Keratinocyte (primary cell): ENCODE data around the gene DDB1. TPM values are rescaled to one million over a fixed set of nuclear protein-coding genes. Genes with fewer than 3 reads are reported as not detected.

Experiments
- DNase-seq: peaks from one replicate; pipeline ENCODE4 v3.0.0-alpha.2; 2011; ENCODE audit warnings: low read depth, missing footprints, low spot score
- FAIRE-seq: peaks from 2 replicates; lab custom pipeline; 2011; peaks lifted over from hg19 to GRCh38; lab: Jason Lieb, UNC
- H2AFZ ChIP-seq: 2 replicates; pipeline ENCODE4 v1.6.0; 2012; ENCODE audit warnings: low read length, control low read depth, inconsistent platforms; ENCODE audit not compliant: control insufficient read depth
- H3K27ac ChIP-seq: 2 replicates; pipeline ENCODE4 v1.5.1; 2011; ENCODE audit warnings: low read length; ENCODE audit not compliant: control insufficient read depth, insufficient read depth
- H3K27me3 ChIP-seq: 3 replicates; pipeline ENCODE4 v1.6.0; 2011; ENCODE audit warnings: low read length; ENCODE audit not compliant: control insufficient read depth, insufficient read depth; ENCODE audit errors: extremely low read depth
- H3K36me3 ChIP-seq, 2 experiments: 2 replicates in 1 of 2; 3 replicates in 1 of 2; pipeline ENCODE4 v1.5.1; 2011; ENCODE audit warnings: low read length in 2 of 2, mild to moderate bottlenecking in 1 of 2; ENCODE audit not compliant: control insufficient read depth in 2 of 2, insufficient read depth in 2 of 2; ENCODE audit errors: extremely low read depth in 1 of 2
- H3K4me1 ChIP-seq: 3 replicates; pipeline ENCODE4 v1.5.1; 2011; ENCODE audit warnings: low read length; ENCODE audit not compliant: control insufficient read depth, insufficient read depth; ENCODE audit errors: extremely low read depth
- H3K4me2 ChIP-seq: 3 replicates; pipeline ENCODE4 v1.6.0; 2011; ENCODE audit warnings: low read depth, low read length; ENCODE audit not compliant: control insufficient read depth, insufficient read depth; ENCODE audit errors: extremely low read depth
- H3K4me3 ChIP-seq, 3 experiments: fragments of 200-600 bp in 1 of 3; sonication (generic) in 1 of 3; 2 replicates in 2 of 3; 3 replicates in 1 of 3; pipeline ENCODE4 v1.5.1; 2011 to 2016; ENCODE audit warnings: low read length in 3 of 3, mild to moderate bottlenecking in 3 of 3, control low read depth in 2 of 3, inconsistent platforms in 1 of 3, low read depth in 1 of 3, mixed read lengths in 1 of 3, mixed run types in 1 of 3, moderate library complexity in 1 of 3; ENCODE audit not compliant: control insufficient read depth in 2 of 3, insufficient read depth in 2 of 3; ENCODE audit errors: extremely low read depth in 1 of 3
- H3K79me2 ChIP-seq: 2 replicates; pipeline ENCODE4 v1.6.0; 2012; ENCODE audit warnings: low read length; ENCODE audit not compliant: control insufficient read depth, insufficient read depth
- H3K9ac ChIP-seq: 3 replicates; pipeline ENCODE4 v1.6.0; 2011; ENCODE audit warnings: low read length; ENCODE audit not compliant: control insufficient read depth, insufficient read depth; ENCODE audit errors: extremely low read depth
- H3K9me1 ChIP-seq: 3 replicates; pipeline ENCODE4 v1.6.0; 2011; ENCODE audit warnings: low read length; ENCODE audit not compliant: control insufficient read depth, insufficient read depth; ENCODE audit errors: extremely low read depth
- H3K9me3 ChIP-seq: 2 replicates; pipeline ENCODE4 v1.5.1; 2012; ENCODE audit warnings: low read depth, low read length; ENCODE audit not compliant: control insufficient read depth
- H4K20me1 ChIP-seq: 3 replicates; pipeline ENCODE4 v1.6.0; 2011; ENCODE audit warnings: low read length; ENCODE audit not compliant: control insufficient read depth, insufficient read depth; ENCODE audit errors: extremely low read depth
- EZH2 ChIP-seq: IDR thresholded peaks from one replicate; pipeline ENCODE4 v1.6.1; 2012; ENCODE audit warnings: inconsistent platforms, mild to moderate bottlenecking, low read length, moderate library complexity
- dilution Hi-C: fragments of 300-500 bp; cut with MboI; formaldehyde crosslinking; loops from one replicate; pipeline ENCODE4 v1.7.0; 2020; ENCODE audit warnings: low sequenced_read_pairs; ENCODE audit not compliant: extremely low pct_ligation_motif_present
- polyA plus RNA-seq, 5 experiments: library from polyadenylated mRNA; depleted of rRNA in 3 of 5; stranded (reverse) in 3 of 5; stranded (forward) in 1 of 5; unstranded in 1 of 5; fragments of >200 nt; gene quantifications; 1 replicate in 1 of 5; 2 replicates in 3 of 5; 3 replicates in 1 of 5; pipeline versions ENCODE4 v1.2.1 to v1.2.3, GENCODE V29; 2011 to 2012; ENCODE audit warnings: missing spikeins in 2 of 5, low read depth in 1 of 5, low replicate concordance in 1 of 5
- TF ChIP-seq, protein P1 (sequence below), 3 experiments: IDR thresholded peaks in 1 of 3; conservative IDR thresholded peaks in 1 of 3; optimal IDR thresholded peaks in 1 of 3; 2 replicates in 2 of 3; 3 replicates in 1 of 3; pipeline versions ENCODE3 to v1.5.1; 2011; ENCODE audit warnings: low read length in 3 of 3, mild to moderate bottlenecking in 3 of 3, moderate library complexity in 2 of 3, control low read depth in 1 of 3, inconsistent platforms in 1 of 3; ENCODE audit not compliant: insufficient read depth in 2 of 3; ENCODE audit errors: extremely low read depth in 1 of 3

DDB1 gene
- polyA plus RNA-seq, 1 donor (not counting 4 experiments of a cell fraction or from before 2014, with no cell fraction given) = 187 TPM

DNA sequence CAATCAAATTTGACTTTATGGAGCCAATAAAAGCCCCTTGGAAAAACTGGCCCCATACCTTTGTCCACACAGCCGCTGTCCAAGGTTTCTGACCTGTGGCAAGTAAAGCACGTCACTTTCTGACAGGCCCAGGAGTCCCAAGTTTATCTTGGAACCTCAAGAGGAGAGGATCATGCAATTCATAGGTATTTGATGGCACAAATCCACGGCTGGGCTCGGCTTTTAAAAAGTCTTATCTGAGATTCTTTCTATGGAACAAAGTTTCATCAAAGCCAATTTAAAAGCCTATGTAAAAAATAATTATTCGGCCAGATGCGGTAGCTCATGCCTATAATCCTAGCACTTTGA lies 42.8 kb upstream of the DDB1 start:
- dilution Hi-C loops = no loop called here
- TF ChIP-seq EZH2 = no peak

DNA sequence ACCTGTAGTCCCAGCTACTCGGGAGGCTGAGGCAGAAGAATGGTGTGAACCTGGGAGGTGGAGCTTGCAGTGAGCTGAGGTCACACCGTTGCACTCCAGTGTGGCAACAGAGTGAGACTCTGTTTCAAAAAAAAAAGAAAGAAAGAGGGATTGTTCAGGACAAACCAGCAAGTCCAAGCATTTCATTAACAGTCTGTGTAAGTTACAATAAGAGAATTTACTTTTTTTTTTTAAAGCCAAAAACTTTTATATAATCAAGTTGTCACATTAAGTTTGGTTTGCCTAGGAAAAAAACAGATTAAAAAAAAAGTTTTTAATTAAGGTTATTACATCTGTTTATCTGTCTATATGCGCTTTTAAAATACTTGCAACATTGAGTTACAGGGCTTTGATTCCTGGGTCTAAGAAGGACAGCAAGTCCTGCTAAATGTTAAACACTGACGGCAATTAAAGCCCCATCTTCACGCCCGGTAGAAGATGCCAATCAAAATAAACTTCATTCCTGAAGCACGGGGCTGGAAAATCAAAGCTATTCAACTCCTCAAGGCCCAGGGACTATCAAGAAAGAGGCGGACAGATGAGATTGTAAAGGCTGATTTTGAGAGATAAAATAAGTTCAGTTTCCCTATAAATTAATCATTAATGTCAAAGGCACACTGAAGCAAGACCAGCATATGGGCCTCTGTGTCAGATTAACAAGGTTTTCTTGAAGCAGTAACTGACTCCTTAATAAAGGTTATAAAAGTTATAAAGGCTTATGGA lies 39.9 kb upstream of the DDB1 start:
- FAIRE-seq = no peak
- Histone ChIP-seq H3K9me3 (no peaks in the 10 kb centered on the region), H3K79me2 (no peaks in the 10 kb centered on the region), H4K20me1 (no peaks in the 10 kb centered on the region), H3K27me3 (no peaks in the 10 kb centered on the region), H3K27ac (no peak overlapping the region), H3K4me1 (peaks cover 32% of the 10 kb centered on the region), H2AFZ (no peak overlapping the region), H3K4me2 (no peak overlapping the region), H3K36me3 (peaks cover 5 to 24% of the 10 kb centered on the region in 2 experiments), H3K9ac (no peak overlapping the region), H3K9me1 (no peaks in the 10 kb centered on the region), H3K4me3 (no peak overlapping the region)
- no peak for TF ChIP-seq EZH2
- TF ChIP-seq, protein P1, sequence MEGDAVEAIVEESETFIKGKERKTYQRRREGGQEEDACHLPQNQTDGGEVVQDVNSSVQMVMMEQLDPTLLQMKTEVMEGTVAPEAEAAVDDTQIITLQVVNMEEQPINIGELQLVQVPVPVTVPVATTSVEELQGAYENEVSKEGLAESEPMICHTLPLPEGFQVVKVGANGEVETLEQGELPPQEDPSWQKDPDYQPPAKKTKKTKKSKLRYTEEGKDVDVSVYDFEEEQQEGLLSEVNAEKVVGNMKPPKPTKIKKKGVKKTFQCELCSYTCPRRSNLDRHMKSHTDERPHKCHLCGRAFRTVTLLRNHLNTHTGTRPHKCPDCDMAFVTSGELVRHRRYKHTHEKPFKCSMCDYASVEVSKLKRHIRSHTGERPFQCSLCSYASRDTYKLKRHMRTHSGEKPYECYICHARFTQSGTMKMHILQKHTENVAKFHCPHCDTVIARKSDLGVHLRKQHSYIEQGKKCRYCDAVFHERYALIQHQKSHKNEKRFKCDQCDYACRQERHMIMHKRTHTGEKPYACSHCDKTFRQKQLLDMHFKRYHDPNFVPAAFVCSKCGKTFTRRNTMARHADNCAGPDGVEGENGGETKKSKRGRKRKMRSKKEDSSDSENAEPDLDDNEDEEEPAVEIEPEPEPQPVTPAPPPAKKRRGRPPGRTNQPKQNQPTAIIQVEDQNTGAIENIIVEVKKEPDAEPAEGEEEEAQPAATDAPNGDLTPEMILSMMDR (optimal IDR thresholded peaks at IDR 0.05 in 1 of 3, IDR thresholded peaks at IDR 0.05 in 1 of 3, conservative IDR thresholded peaks at IDR 0.05 in 1 of 3; ENCODE audit: extremely low read depth in 1 of 3, insufficient read depth in 2 of 3, low read length in 3 of 3) = no peak
- dilution Hi-C loops = no loop called here
- DNase-seq = no peak

More for the DNA sequence above, 42.8 kb upstream of the DDB1 start:
- Histone ChIP-seq H3K9ac (no peak overlapping the region), H3K27me3 (no peaks in the 10 kb centered on the region), H3K9me3 (no peaks in the 10 kb centered on the region), H3K79me2 (no peaks in the 10 kb centered on the region), H2AFZ (no peak overlapping the region), H3K4me1 (peaks cover 28% of the 10 kb centered on the region), H3K4me2 (no peak overlapping the region), H3K4me3 (no peak overlapping the region), H3K9me1 (no peaks in the 10 kb centered on the region), H3K36me3 (peaks cover 0 to 14% of the 10 kb centered on the region in 2 experiments), H3K27ac (no peak overlapping the region), H4K20me1 (no peaks in the 10 kb centered on the region)
- FAIRE-seq (no peak), DNase-seq (no peak)
